K562 (cell line): ENCODE measurements around the gene ITPR1. TPM values are rescaled to one million over a fixed set of nuclear protein-coding genes. Genes with fewer than 3 reads are reported as not detected.

Source experiments
- HDAC3 ChIP-seq: fragments of 450-650 bp; IDR thresholded peaks from 2 replicates; pipeline ENCODE4 v1.6.1; 2018; ENCODE audit warnings: borderline replicate concordance, mild to moderate bottlenecking, moderate library complexity; ENCODE audit not compliant: partially characterized antibody
- RBFOX2 ChIP-seq: fragments of 200-400 bp; formaldehyde crosslinking; IDR thresholded peaks from 2 replicates; pipeline ENCODE4 v1.6.1; 2017; ENCODE audit warnings: low read depth, mild to moderate bottlenecking, low read length, moderate library complexity
- ZNF146 ChIP-seq: IDR thresholded peaks from one replicate; pipeline ENCODE4 v1.6.1; 2018; ENCODE audit warnings: missing compliant biosample characterization; ENCODE audit not compliant: unreplicated experiment
- polyA plus RNA-seq, 8 experiments: library from polyadenylated mRNA; depleted of rRNA in 4 of 8; stranded (reverse) in 5 of 8; unstranded in 3 of 8; fragments of >200 nt; fragmentation: Nextera tagmentation in 2 of 8; fragmentation: Illumina TruSeq in 1 of 8; extraction: Ambion mirVana in 2 of 8; extraction: Trizol in 1 of 8; gene quantifications; 2 replicates each; pipeline versions ENCODE4 v1.2.1 to v1.2.3, GENCODE V29; 2011 to 2014; ENCODE audit warnings: inconsistent platforms in 1 of 8, missing spikeins in 1 of 8
- total RNA-seq, 7 experiments: library from RNA; depleted of rRNA in 6 of 7; stranded (reverse); fragments of >200 nt in 6 of 7; fragmentation: Illumina TruSeq in 2 of 7; extraction: Trizol in 2 of 7; gene quantifications; 2 replicates each; pipeline versions ENCODE4 v1.2.1 to v1.2.3, GENCODE V29; 2011 to 2021; ENCODE audit warnings: low replicate concordance in 1 of 7
- TF ChIP-seq, protein P1 (sequence below), 2 experiments: fragments of 150-350 bp in 1 of 2; IDR thresholded peaks; 2 replicates each; pipeline ENCODE4 v1.6.1; 2012 to 2016; ENCODE audit warnings: low read depth in 2 of 2, low read length in 2 of 2, mild to moderate bottlenecking in 1 of 2, moderate library complexity in 1 of 2
- TF ChIP-seq, protein P2 (sequence below): fragments of 150-350 bp; conservative IDR thresholded peaks from 2 replicates; pipeline ENCODE4 v1.6.1; 2014; ENCODE audit warnings: low read length

ITPR1 gene
- total and polyA plus RNA-seq, 9 of the 15 experiments (the other 6 are each of a cell fraction or from before 2014, with no cell fraction given): 22.4 to 40.0 (median 27.4) TPM

DNA sequence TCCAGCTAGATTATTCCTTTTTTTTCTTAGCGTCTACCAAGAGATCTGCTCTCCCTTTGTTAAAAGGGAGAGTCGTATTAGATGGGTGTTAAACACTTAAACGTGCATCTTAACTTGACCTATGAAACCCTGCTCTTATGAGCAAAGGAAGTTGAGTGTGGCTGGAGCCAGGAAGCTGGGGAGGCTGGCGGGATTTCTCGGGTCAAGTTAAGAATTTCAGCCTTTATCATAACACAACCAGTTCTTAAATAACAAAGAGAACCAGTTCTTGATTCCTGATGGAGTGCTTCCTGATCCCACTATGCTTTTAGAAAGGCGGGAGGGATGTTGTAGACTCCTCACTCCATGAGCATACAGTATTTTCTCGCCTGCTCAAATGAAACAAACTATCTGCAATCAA is 215.1 kb downstream of the ITPR1 start (continued):
- TF ChIP-seq, protein P1, sequence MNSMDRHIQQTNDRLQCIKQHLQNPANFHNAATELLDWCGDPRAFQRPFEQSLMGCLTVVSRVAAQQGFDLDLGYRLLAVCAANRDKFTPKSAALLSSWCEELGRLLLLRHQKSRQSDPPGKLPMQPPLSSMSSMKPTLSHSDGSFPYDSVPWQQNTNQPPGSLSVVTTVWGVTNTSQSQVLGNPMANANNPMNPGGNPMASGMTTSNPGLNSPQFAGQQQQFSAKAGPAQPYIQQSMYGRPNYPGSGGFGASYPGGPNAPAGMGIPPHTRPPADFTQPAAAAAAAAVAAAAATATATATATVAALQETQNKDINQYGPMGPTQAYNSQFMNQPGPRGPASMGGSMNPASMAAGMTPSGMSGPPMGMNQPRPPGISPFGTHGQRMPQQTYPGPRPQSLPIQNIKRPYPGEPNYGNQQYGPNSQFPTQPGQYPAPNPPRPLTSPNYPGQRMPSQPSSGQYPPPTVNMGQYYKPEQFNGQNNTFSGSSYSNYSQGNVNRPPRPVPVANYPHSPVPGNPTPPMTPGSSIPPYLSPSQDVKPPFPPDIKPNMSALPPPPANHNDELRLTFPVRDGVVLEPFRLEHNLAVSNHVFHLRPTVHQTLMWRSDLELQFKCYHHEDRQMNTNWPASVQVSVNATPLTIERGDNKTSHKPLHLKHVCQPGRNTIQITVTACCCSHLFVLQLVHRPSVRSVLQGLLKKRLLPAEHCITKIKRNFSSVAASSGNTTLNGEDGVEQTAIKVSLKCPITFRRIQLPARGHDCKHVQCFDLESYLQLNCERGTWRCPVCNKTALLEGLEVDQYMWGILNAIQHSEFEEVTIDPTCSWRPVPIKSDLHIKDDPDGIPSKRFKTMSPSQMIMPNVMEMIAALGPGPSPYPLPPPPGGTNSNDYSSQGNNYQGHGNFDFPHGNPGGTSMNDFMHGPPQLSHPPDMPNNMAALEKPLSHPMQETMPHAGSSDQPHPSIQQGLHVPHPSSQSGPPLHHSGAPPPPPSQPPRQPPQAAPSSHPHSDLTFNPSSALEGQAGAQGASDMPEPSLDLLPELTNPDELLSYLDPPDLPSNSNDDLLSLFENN (IDR thresholded peaks at IDR 0.05; ENCODE audit: low read depth in 2 of 2, low read length in 2 of 2): no peak
- TF ChIP-seq HDAC3 (no peak), RBFOX2 (no peak), ZNF146 (CRISPR knock-in tag) (no peak)
- TF ChIP-seq, protein P2, sequence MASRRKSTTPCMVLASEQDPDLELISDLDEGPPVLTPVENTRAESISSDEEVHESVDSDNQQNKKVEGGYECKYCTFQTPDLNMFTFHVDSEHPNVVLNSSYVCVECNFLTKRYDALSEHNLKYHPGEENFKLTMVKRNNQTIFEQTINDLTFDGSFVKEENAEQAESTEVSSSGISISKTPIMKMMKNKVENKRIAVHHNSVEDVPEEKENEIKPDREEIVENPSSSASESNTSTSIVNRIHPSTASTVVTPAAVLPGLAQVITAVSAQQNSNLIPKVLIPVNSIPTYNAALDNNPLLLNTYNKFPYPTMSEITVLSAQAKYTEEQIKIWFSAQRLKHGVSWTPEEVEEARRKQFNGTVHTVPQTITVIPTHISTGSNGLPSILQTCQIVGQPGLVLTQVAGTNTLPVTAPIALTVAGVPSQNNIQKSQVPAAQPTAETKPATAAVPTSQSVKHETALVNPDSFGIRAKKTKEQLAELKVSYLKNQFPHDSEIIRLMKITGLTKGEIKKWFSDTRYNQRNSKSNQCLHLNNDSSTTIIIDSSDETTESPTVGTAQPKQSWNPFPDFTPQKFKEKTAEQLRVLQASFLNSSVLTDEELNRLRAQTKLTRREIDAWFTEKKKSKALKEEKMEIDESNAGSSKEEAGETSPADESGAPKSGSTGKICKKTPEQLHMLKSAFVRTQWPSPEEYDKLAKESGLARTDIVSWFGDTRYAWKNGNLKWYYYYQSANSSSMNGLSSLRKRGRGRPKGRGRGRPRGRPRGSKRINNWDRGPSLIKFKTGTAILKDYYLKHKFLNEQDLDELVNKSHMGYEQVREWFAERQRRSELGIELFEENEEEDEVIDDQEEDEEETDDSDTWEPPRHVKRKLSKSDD: no peak
